HG02623 (cell line): ENCODE results near the gene B3GLCT.

Source experiments
- ATAC-seq: cut with Tn5 transposase; IDR thresholded peaks from one replicate; pipeline ENCODE4 v1.9.1; 2021; ENCODE audit warnings: moderate library complexity; ENCODE audit not compliant: unreplicated experiment

The B3GLCT gene

GRCh38 chr13:31221057-31221456 is 21.3 kb downstream of the B3GLCT start:
- ATAC-seq = no peak

GRCh38 chr13:31223215-31223614 is 23.4 kb downstream of the B3GLCT start:
- no peak for ATAC-seq

- no peak for ATAC-seq
Observed at GRCh38 chr13:31223640-31224039, 23.9 kb downstream of the B3GLCT start.

- ATAC-seq = no peak
Observed at GRCh38 chr13:31224174-31224669, 24.4 kb downstream of the B3GLCT start.

- no peak for ATAC-seq
Observed at GRCh38 chr13:31224963-31225559, 25.3 kb downstream of the B3GLCT start.

- ATAC-seq = no peak
Observed at GRCh38 chr13:31225998-31226675, 26.4 kb downstream of the B3GLCT start.

GRCh38 chr13:31227063-31227462 is 27.3 kb downstream of the B3GLCT start:
- ATAC-seq = no peak

- ATAC-seq = no peak
Observed at GRCh38 chr13:31227870-31228269, 28.1 kb downstream of the B3GLCT start.

GRCh38 chr13:31234729-31235128 is 35.0 kb downstream of the B3GLCT start:
- ATAC-seq = no peak

- ATAC-seq = no peak
Observed at GRCh38 chr13:31236211-31236786, 36.5 kb downstream of the B3GLCT start.

- ATAC-seq = no peak
Observed at GRCh38 chr13:31240921-31241320, 41.1 kb downstream of the B3GLCT start.

- ATAC-seq = no peak
Observed at GRCh38 chr13:31242367-31242766, 42.6 kb downstream of the B3GLCT start.

GRCh38 chr13:31242916-31243315 is 43.1 kb downstream of the B3GLCT start:
- ATAC-seq = no peak

- ATAC-seq = no peak
Observed at GRCh38 chr13:31245598-31246373, 46.0 kb downstream of the B3GLCT start.

- ATAC-seq = no peak
Observed at GRCh38 chr13:31246918-31247317, 47.1 kb downstream of the B3GLCT start.

- ATAC-seq = no peak
Observed at GRCh38 chr13:31248361-31248760, 48.6 kb downstream of the B3GLCT start.

- no peak for ATAC-seq
Observed at GRCh38 chr13:31248965-31249539, 49.3 kb downstream of the B3GLCT start.

- ATAC-seq = no peak
Observed at GRCh38 chr13:31250435-31250834, 50.7 kb downstream of the B3GLCT start.

GRCh38 chr13:31261241-31261640 is 61.5 kb downstream of the B3GLCT start:
- ATAC-seq = no peak

GRCh38 chr13:31263346-31263745 is 63.6 kb downstream of the B3GLCT start:
- no peak for ATAC-seq

- no peak for ATAC-seq
Observed at GRCh38 chr13:31264151-31264550, 64.4 kb downstream of the B3GLCT start.
